ENCODE measurements around the gene CLIC4.
A peak's percentile ranks its signal among the peaks of the same experiment; 100 is the strongest.
"Not testable (repeated sequence)": the region's sequence is repeated elsewhere in the genome, so short reads cannot be mapped to it uniquely, and the experiment has no call there.

Gene CLIC4

DNA sequence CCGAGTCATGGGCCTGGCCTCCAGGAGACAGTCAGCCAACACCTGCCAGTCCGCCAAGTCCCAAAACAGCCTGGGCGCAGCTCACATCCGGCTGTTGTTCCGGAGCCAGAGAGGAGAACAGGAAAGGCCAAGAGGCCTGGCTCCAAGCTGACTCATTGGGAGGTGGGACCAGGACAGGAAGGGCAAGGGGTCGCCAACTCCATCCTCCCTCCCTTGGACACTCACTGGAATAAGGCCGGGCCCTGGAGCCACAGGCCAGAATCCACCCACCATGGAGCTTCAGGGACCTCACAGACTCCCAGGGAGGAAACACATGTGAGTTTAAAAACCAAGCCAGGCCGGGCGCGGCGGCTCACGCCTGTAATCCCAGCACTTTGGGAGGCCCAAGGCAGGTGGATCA, 25.1 kb upstream of the CLIC4 start:
- DNase-seq (ENCODE audit: low spot score) = peak; percentile 70

DNA sequence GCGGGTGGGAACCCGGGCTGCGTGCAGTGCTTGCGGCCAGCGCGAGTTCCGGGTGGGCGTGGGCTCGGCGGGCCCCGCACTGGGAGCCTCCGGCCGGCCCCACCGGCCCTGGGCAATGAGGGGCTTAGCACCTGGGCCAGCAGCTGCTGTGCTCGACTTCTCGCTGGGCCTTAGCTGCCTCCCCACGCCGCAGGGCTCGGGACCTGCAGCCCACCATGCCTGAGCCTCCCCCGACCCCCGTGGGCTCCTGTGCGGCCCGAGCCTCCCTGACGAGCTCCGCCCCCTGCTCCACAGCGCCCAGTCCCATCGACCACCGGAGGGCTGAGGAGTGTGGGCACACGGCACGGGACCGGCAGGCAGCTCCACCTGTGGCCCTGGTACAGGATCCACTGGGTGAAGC, 23.7 kb upstream of the CLIC4 start:
- DNase-seq (ENCODE audit: low spot score) = no peak

DNA sequence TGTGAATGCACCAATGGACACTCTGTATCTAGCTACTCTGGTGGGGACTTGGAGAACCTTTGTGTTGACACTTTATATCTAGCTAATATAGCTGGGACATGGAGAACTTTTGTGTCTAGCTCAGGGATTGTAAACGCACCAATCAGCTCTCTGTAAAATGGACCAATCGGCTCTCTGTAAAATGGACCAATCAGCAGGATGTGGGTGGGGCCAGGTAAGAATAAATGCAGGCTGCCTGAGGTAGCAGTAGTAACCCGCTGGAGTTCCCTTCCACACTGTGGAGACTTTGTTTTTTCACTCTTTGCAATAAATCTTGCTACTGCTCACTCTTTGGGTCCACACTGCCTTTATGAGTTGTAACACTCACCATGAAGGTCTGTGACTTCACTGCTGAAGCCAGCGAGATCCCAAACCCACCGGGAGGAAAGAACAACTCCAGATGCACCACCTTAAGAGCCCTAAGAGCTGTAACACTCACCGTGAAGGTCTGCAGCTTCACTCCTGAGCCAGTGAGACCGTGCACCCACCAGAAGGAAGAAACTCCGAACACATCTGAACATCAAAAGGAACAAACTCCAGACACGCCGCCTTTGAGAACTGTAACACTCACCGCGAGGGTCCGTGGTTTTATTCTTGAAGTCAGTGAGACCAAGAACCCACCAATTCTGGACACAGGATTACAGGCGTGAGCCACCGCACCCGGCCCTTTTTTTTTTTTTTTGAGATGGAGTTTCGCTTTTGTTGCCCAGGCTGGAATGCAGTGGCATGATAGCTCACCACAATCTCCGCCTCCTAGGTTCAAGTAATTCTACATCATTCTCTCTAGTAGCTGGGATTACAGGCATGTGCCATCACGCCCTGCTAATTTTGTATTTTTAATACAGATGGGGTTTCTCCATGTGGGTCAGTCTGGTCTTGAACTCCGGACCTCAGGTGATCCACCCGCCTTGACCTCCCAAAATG, 22.9 kb upstream of the CLIC4 start:
- DNase-seq (ENCODE audit: low spot score) = not testable (repeated sequence)

DNA sequence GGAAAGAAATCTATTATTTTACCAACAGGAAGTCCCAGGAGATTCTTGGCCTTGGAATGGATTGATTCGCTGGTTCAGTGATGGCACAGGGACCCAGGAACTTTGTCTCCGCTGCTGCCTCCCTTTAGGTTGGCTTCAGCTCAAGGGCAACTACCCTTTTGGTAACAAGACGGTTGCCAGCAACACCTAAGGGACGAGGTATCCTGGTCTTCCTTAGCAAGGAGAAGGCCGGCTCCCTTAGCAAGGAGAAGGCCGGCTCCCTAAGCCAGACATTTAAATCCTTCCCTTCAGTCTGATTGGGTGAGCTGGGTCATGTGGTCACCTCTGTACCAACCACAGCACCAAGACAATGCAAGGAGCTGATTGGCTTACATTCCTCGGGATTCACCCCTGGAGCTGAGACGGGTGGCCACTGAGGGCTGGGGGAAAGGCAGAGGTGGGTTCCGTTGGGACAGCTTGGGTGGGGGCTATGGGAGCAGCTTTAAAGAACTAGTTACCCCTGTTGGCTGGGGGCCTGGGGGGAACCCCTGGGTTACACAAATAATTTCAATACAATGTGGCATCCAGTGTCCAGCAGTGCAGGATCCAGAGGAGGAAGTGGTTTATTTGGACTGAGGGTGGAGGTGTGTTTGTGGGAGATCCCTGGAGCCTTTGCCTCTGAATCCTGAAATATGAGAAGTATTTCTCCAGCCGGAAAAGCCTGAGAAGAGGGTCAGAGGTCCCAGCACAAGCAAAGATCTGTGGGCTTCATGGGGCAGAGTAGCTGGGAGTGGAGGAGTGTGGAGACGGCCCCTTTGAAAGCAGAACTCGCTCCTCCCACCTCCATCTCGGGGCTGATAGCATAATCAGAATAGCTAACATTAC, 20.7 kb upstream of the CLIC4 start:
- peak; percentile 94 for DNase-seq (ENCODE audit: low spot score)

DNA sequence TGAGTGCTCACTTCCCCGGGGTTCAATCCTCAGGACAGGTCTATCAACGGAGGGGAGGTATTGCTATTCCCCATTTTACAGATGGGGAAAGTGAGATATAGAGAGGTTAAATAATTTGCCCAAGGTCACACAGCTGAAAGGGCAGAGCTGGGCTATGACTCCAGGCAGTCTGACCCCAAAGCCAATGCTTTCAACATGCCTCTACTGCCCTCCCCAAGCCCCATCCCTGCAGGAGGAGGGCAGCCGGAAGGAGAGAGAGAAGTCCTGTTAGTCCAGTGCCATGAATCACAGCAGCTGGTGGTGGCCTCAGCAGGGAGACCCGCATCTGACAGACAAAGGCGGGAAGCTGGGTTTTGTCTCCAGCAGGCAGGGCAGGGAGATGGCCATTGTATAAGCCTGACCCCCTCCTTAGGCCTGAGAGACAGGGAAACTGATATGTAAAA, 20.0 kb upstream of the CLIC4 start:
- DNase-seq (ENCODE audit: low spot score) = peak; percentile 80

DNA sequence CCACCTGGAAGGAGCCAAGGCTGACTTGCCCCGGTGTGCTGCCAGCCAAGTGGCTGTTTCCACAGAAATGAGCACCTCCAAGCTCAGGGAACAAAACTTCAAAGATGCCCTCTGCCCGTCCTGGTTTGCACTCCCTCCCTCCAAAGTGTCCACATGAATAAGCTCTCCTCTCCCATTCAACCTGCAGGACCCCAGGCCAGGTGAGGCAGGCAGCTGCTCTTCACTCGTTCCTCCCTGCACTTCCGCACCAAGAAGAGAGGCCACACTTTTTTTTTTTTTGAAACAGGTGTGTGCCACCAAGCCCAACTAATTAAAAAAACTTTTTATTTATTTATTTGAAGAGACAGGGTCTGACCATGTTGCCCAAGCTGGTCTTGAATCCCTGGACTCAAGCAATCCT, 18.5 kb upstream of the CLIC4 start:
- DNase-seq (ENCODE audit: low spot score) = no peak

DNA sequence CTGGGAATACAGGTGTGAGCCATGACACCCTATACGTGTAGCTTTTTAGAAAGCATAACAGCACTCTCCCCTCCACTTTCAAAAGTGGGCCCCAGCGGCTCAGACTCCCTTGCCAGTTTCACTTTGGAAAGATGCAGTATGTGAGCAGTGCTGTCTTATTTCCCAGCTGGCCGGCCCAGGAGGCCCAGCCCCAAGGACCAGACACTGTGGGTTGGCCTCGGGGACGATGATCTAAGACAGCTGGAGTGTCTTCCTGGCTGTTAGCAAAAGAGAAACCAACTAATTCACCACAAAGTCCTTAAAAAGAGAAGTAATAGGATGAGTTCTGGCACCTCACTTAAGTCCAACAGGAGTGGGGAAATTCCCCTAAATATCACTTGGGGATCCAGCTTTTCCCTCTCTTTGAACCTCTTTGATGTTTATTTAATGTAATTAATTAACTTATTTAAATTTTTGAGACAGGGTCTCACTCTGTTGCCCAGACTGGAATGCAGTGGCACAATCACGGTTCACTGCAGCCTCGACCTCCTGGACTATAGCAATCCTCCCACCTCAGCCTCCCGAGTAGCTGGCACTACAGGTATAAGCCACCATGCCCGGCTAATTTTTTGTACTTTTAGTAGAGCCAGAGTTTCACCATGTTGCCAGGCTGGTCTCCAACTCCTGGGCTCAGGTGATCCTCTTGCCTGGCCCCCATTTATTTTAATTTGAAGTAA, 17.6 kb upstream of the CLIC4 start:
- peak; percentile 89 for DNase-seq (ENCODE audit: low spot score)

DNA sequence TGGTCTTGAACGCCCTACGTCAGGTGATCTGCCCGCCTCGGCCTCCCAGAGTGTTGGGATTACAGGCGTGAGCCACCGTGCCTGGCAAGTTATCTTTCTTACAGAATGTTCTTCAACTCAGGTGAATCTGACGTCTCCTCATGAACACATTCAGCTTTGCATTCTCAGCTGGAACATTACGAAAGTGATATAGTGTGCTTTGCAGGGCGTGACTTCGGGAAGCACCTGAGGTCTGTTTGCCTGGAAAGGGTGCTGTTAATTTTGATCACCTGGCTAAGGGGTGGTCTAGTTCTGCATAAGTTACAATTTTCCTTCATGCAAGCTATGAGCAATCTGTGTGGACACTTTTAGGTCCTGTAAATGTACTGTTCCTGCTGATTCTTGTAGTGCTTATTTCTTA, 16.3 kb upstream of the CLIC4 start:
- DNase-seq (ENCODE audit: low spot score) = no peak

DNA sequence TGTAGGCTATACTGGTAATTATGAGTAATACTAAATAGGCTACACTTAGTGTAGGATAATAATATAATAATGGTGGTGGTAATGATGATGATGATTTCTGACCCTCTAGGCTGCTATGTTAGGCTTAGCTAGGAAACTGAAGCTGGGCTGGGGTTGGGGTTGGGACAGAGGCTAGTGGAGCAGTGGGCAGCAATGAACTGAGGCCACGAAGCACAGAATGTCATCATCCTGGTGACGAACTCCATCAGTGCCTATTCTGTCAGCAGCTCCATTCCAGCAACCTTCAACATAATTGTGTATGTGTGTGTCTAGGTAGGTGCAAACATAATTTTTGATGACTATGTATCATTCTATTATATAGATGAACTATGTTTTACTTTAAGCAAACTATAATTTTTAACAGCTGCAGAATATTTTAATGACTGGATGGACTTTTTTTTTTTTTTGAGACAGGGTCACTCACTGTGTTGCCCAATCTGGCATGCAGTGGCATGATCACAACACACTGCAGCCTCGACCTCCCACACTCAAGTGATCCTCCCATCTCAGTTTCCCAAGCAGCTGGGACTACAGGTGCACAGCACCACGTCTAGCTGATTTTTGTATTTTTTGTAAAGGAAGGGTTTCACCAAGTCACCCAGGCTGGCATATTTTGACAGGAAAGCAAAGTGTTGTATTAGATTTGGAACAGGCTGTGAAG, 12.9 kb upstream of the CLIC4 start:
- no peak for DNase-seq (ENCODE audit: low spot score)

DNA sequence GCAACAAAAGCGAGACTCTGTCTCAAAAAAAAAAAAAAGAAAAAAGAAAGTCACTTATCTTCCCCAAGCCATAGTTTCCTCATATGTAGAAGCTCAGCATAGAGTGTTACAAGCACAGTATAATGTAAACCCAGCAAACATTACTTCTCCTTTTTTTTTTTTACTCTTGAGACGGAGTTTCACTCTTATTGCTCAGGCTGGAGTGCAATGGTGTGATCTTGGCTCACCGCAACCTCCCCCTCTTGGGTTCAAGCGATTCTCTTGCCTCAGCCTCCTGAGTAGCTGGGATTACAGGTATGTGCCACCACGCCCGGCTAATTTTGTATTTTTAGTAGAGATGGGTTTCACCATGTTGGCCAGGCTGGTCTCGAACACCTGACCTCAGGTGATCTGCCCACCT, 11.9 kb upstream of the CLIC4 start:
- not testable (repeated sequence) for DNase-seq (ENCODE audit: low spot score)

DNA sequence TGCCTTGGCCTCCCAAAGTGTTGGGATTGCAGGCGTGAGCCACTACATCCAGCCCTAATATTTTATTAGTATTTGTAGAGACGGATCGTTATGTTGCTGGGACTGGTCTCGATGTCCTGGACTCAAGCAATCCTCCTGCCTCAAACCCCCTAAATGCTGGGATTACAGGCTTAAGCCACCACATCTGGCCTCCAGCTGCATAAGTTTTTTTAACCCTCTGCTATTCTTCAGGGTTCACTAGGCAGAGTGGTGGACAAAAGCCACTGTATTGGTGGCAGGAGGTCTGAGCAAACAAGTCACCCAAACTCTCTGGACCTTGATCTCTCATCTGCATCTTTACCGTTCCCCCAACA, 10.1 kb upstream of the CLIC4 start:
- DNase-seq (ENCODE audit: low spot score) = no peak

DNA sequence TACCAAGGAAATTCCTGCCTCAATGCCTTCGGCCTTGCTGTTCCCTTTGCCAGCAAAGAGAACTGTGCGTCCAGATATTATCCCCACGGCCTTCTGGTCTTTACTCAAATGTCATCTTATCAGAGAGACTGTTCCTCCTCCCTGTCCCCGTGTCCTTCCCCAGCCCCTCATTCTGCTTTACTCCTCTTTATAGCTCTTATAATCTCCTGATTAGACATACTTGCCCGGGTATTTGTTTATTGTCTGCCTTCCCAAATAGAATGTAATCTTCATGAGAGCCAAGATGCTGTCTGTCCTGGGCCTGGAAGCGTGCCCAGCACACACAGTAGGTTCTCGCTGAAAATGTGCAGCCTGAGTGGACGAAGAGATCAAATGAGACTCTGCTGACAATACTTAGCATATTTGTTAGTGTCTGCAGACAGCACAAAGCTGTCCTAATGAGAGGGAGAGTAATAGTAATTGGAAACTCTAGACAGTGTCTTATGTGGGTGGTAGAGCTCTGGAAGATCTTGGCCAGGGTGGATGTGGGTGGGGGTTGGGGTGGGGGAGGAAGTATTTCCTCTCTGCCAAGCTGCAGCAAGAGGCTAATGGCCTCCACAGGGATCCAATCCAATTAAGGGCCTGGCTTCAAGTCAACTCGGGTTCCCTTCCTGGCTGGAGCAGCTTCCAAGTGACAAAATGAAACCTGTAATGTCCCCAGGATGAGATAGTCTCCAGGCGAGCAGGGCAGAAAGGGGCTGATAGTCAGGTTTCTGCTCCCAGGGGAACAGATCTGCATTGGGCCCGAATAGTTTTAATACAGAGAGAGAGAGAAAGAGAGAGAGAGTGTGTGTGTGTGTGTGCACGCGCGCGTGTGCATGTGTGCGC, 9.5 kb upstream of the CLIC4 start:
- no peak for DNase-seq (ENCODE audit: low spot score)

DNA sequence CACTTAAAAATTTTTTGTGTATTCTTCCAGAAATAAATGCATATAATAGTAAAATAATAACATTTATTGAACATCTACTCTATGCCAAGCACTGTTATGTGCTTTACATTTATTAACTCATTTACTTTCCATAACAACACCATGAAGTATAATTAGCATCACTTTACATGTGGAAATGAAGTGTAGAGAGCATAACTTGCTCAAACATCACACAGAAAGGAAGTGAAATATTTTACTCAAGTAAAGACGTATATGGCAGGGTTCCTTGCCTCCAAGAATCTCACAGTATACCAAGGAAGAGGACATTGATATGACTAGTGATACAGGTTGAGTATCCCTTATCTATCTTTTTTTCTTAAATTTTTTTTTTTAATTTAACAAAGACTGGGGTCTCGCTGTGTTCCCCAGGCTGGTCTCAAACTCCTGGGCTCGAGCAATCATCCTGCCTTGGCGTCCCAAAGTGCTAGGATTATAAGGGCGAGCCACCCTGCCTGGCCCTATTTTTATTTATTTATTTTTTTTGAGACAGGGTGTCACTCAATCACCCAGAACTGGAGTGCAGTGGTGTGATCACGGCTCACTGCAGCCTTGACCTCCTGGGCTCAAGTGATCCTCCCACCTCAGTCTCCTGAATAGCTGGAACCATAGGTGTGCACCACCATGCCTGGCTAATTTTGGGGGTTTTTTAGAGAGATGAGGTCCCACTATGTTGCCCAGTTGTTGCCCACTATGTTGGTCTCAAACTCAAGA, 7.7 kb upstream of the CLIC4 start:
- no peak for DNase-seq (ENCODE audit: low spot score)

DNA sequence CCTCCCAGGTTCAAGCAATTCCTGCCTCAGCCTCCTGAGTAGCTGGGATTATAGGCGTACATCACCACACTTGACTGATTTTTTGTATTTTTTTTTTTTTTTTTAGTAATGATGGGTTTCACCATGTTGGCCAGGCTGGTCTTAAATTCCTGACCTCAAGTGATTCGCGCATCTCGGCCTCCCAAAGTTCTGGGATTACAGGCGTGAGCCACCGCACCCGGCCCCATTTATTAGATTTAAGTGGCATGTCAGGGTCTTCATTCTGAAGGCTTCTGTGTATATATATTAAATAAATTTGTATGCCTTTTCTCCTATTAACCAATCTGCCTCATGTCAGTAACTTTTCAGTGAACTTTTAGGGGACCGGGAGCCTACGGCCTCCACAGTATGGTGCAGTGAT, 6.0 kb upstream of the CLIC4 start:
- DNase-seq (ENCODE audit: low spot score) = no peak

DNA sequence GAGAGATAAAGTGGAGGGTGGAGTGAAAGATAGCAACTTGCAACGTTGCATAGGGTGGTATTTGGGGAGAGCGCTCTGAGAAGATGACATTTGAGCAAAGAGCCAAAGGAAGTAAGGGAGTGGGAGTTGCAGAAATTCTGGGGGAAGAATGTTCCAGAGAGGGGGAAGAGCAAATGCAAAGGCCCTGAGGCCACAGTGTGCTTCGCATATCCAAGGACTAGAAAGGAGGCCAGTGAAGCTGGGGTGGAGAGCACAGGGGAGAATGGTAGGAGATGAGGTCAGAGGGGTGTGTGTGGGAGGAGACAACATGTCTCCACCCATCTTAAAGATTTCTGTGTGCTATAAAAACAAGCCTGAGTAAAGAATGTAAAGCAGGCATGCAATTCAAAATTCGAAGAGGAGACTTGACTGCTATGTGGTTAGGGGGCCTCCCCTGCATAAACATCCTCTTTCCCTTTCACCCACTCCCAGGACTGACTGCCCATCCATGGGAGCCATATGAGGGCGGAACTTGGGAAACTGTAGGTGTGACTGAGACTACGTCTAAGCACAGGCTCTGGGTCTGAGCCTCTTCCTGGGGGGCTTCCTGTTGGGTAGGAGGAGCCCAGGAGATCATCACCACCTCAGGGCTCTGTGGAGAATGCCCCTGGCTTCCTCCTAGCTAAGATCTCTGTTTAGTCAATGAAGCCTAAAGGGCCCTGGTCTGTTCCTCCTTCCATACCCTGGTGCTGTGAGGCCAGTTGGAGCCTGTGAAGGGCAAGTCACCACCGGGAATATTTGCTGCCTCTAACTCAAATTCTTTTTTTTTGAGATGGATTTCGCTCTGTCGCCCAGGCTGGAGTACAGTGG, 2.9 kb upstream of the CLIC4 start:
- DNase-seq (ENCODE audit: low spot score) = peak; percentile 72

DNA sequence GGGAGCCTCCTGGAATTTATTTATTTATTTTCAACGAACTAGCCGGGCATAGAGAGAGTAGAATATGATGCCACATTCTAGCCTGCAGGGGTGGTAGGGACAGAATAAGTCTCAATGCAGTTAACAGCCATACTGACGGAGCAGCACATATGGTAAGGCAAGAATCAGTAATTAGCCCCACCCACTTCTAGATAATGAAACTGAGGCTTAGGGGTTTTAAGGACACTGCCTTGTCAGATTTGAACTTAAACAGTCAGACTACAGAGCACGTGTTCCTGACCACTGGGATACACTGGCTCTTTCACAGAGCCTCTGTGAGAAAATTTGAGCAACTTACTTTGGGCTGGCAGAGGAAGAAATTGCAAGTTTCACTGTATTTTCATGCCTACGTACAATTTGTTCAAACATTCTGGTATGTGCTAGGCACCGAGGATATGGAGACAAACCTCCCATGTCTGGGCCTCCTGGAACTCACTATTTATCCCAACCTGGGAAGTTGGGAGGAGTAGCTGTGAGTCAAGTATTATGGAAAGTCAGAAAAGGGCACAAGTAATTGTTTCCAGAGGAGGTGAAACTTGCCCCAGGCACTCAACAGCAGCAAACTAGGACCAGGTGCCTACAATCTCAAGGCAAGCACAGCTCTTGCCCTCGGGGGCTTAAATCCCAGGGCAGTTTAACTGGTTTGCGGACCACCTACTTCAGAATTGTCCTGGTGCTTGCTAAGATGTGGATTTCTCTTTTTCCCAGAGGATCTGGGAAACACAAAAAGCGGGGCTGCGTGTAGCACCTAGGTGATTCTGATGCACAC, 1.6 kb upstream of the CLIC4 start:
- DNase-seq (ENCODE audit: low spot score) = no peak

DNA sequence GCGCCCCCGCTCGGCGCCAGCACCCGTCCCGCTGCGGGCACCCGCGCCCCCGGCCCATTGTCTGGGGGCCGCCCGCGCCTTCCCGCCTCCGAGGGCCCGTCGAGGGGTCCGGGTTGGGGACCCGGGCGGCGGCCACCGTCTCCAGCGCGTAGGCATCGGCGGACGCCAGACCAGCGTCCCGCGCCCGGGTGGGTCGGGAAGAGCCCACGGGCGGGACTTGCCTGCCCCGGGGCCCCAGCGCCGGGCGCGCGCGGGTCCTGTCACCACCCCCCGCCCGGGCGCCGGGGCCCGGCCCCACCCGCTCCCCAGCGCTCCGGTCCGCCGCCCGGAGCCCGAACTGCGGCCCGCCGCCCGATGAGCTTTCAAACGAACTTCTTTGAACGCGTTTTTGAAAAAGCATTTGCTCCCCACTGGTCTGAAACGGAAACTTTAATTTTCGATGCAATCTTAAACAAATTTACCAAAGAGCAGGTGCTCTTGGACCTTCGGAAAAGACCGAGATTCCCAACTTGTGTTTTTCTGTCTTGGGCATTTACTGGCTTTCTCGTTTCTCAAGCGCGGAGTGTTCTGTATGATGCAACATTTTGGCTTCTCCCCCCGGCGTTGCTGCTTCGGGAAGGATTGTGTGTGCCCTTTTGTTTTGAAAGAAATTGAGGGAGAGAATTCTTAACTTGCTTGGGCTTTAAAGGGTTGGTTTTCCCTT, 615 bp downstream of the CLIC4 start:
- DNase-seq (ENCODE audit: low spot score) = no peak
